HG02852 (cell line): ENCODE data around the gene CREM.

Experiments
- ATAC-seq: cut with Tn5 transposase; IDR thresholded peaks from one replicate; pipeline ENCODE4 v1.9.1; 2021; ENCODE audit warnings: mild to moderate bottlenecking, moderate library complexity; ENCODE audit not compliant: unreplicated experiment

CREM gene

GRCh38 chr10:35262436-35262835, 135.8 kb downstream of the CREM start:
- no peak for ATAC-seq
